ENCODE results near the gene LRRC2.

Gene LRRC2

GRCh38 chr3:46508850-46509591, 57.1 kb downstream of the LRRC2 start:
- Histone ChIP-seq H3K9ac (ENCODE audit: low read length) (no peak overlapping the region), H3K4me1 (ENCODE audit: low read length) (peaks cover 17% of the 10 kb centered on the region), H3K4me3 (ENCODE audit: low read length) (no peak overlapping the region), H2AFZ (ENCODE audit: low read length) (no peak overlapping the region), H3F3A (ENCODE audit: insufficient read depth, low read length) (no peaks in the 10 kb centered on the region), H3K4me2 (ENCODE audit: low read depth, low read length) (no peak overlapping the region), H4K20me1 (ENCODE audit: insufficient read depth, low read length) (no peaks in the 10 kb centered on the region), H3K27ac (ENCODE audit: low read length) (no peak overlapping the region), H3K9me2 (replicated peaks; ENCODE audit: insufficient read depth, low read length) (no peaks in the 10 kb centered on the region), H3K79me2 (ENCODE audit: low read length) (no peaks in the 10 kb centered on the region), H3K9me3 (replicated peaks; ENCODE audit: insufficient read depth, low read length) (no peaks in the 10 kb centered on the region), H3K27me3 (replicated peaks; ENCODE audit: insufficient read depth, low read length) (no peaks in the 10 kb centered on the region), H3K36me3 (replicated peaks; ENCODE audit: insufficient read depth, low read length) (no peaks in the 10 kb centered on the region)
- TF ChIP-seq EZH2phosphoT487 (IDR thresholded peaks at IDR 0.05; ENCODE audit: low read length): no peak
- TF ChIP-seq EZH2 (optimal IDR thresholded peaks at IDR 0.05; ENCODE audit: low read depth, low read length): no peak
- DNase-seq: no peak

GRCh38 chr3:46506526-46506925, 59.6 kb downstream of the LRRC2 start:
- Histone ChIP-seq H3K79me2 (ENCODE audit: low read length) (no peaks in the 10 kb centered on the region), H3K27me3 (replicated peaks; ENCODE audit: insufficient read depth, low read length) (no peaks in the 10 kb centered on the region), H3K27ac (ENCODE audit: low read length) (no peak overlapping the region), H3K9ac (ENCODE audit: low read length) (no peak overlapping the region), H4K20me1 (ENCODE audit: insufficient read depth, low read length) (no peaks in the 10 kb centered on the region), H3K9me3 (replicated peaks; ENCODE audit: insufficient read depth, low read length) (no peaks in the 10 kb centered on the region), H3K4me3 (ENCODE audit: low read length) (no peak overlapping the region), H3K4me2 (ENCODE audit: low read depth, low read length) (no peak overlapping the region), H3K4me1 (ENCODE audit: low read length) (peaks cover 17% of the 10 kb centered on the region), H3F3A (ENCODE audit: insufficient read depth, low read length) (no peaks in the 10 kb centered on the region), H2AFZ (ENCODE audit: low read length) (no peak overlapping the region), H3K9me2 (replicated peaks; ENCODE audit: insufficient read depth, low read length) (no peaks in the 10 kb centered on the region), H3K36me3 (replicated peaks; ENCODE audit: insufficient read depth, low read length) (no peaks in the 10 kb centered on the region)
- TF ChIP-seq, protein P1, sequence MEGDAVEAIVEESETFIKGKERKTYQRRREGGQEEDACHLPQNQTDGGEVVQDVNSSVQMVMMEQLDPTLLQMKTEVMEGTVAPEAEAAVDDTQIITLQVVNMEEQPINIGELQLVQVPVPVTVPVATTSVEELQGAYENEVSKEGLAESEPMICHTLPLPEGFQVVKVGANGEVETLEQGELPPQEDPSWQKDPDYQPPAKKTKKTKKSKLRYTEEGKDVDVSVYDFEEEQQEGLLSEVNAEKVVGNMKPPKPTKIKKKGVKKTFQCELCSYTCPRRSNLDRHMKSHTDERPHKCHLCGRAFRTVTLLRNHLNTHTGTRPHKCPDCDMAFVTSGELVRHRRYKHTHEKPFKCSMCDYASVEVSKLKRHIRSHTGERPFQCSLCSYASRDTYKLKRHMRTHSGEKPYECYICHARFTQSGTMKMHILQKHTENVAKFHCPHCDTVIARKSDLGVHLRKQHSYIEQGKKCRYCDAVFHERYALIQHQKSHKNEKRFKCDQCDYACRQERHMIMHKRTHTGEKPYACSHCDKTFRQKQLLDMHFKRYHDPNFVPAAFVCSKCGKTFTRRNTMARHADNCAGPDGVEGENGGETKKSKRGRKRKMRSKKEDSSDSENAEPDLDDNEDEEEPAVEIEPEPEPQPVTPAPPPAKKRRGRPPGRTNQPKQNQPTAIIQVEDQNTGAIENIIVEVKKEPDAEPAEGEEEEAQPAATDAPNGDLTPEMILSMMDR (IDR thresholded peaks at IDR 0.05; ENCODE audit: low read length): no peak
- TF ChIP-seq EZH2 (optimal IDR thresholded peaks at IDR 0.05; ENCODE audit: low read depth, low read length): no peak
- TF ChIP-seq EZH2phosphoT487 (IDR thresholded peaks at IDR 0.05; ENCODE audit: low read length): no peak
- no peak for DNase-seq

- Histone ChIP-seq H4K20me1 (ENCODE audit: insufficient read depth, low read length) (no peaks in the 10 kb centered on the region), H3F3A (ENCODE audit: insufficient read depth, low read length) (no peaks in the 10 kb centered on the region), H3K4me3 (ENCODE audit: low read length) (no peak overlapping the region), H2AFZ (ENCODE audit: low read length) (no peak overlapping the region), H3K27me3 (replicated peaks; ENCODE audit: insufficient read depth, low read length) (no peaks in the 10 kb centered on the region), H3K79me2 (ENCODE audit: low read length) (no peaks in the 10 kb centered on the region), H3K27ac (ENCODE audit: low read length) (peak overlapping the region; percentile 10; the same call in 1 of the 2 replicates), H3K4me2 (ENCODE audit: low read depth, low read length) (no peak overlapping the region), H3K9ac (ENCODE audit: low read length) (no peak overlapping the region), H3K9me2 (replicated peaks; ENCODE audit: insufficient read depth, low read length) (no peaks in the 10 kb centered on the region), H3K9me3 (replicated peaks; ENCODE audit: insufficient read depth, low read length) (no peaks in the 10 kb centered on the region), H3K4me1 (ENCODE audit: low read length) (peaks cover 20% of the 10 kb centered on the region), H3K36me3 (replicated peaks; ENCODE audit: insufficient read depth, low read length) (no peaks in the 10 kb centered on the region)
- TF ChIP-seq EZH2phosphoT487 (IDR thresholded peaks at IDR 0.05; ENCODE audit: low read length) (no peak), EZH2 (optimal IDR thresholded peaks at IDR 0.05; ENCODE audit: low read depth, low read length) (no peak)
- DNase-seq: no peak
These were observed 60.1 kb downstream of the LRRC2 start for GRCh38 chr3:46505953-46506352.

- DNase-seq: peak; percentile 55
- TF ChIP-seq EZH2phosphoT487 (IDR thresholded peaks at IDR 0.05; ENCODE audit: low read length): no peak
- TF ChIP-seq, protein P1 (IDR thresholded peaks at IDR 0.05; ENCODE audit: low read length): no peak
- TF ChIP-seq EZH2 (optimal IDR thresholded peaks at IDR 0.05; ENCODE audit: low read depth, low read length): no peak
- Histone ChIP-seq H3K4me1 (ENCODE audit: low read length) (peaks cover 25% of the 10 kb centered on the region), H4K20me1 (ENCODE audit: insufficient read depth, low read length) (no peaks in the 10 kb centered on the region), H3K4me3 (ENCODE audit: low read length) (no peak overlapping the region), H3F3A (ENCODE audit: insufficient read depth, low read length) (no peaks in the 10 kb centered on the region), H3K27ac (ENCODE audit: low read length) (no peak overlapping the region), H3K9me3 (replicated peaks; ENCODE audit: insufficient read depth, low read length) (no peaks in the 10 kb centered on the region), H3K79me2 (ENCODE audit: low read length) (no peaks in the 10 kb centered on the region), H3K36me3 (replicated peaks; ENCODE audit: insufficient read depth, low read length) (no peaks in the 10 kb centered on the region), H2AFZ (ENCODE audit: low read length) (no peak overlapping the region), H3K27me3 (replicated peaks; ENCODE audit: insufficient read depth, low read length) (no peaks in the 10 kb centered on the region), H3K9ac (ENCODE audit: low read length) (no peak overlapping the region), H3K9me2 (replicated peaks; ENCODE audit: insufficient read depth, low read length) (no peaks in the 10 kb centered on the region), H3K4me2 (ENCODE audit: low read depth, low read length) (peak overlapping the region; percentile 5; the same call in 1 of the 2 replicates)
These were observed 61.3 kb downstream of the LRRC2 start for GRCh38 chr3:46504789-46505188.
